Fibroblast of skin of right biceps (primary cell): Measurements from ENCODE around the gene KPNA4.
"Not testable (repeated sequence)": the region's sequence is repeated elsewhere in the genome, so short reads cannot be mapped to it uniquely, and the experiment has no call there.

ENCODE experiments used
- DNase-seq: peaks from one replicate; pipeline ENCODE4 v3.0.0-alpha.2; 2013

KPNA4 gene, protein sequence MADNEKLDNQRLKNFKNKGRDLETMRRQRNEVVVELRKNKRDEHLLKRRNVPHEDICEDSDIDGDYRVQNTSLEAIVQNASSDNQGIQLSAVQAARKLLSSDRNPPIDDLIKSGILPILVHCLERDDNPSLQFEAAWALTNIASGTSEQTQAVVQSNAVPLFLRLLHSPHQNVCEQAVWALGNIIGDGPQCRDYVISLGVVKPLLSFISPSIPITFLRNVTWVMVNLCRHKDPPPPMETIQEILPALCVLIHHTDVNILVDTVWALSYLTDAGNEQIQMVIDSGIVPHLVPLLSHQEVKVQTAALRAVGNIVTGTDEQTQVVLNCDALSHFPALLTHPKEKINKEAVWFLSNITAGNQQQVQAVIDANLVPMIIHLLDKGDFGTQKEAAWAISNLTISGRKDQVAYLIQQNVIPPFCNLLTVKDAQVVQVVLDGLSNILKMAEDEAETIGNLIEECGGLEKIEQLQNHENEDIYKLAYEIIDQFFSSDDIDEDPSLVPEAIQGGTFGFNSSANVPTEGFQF

GRCh38 chr3:160565442-160566403 lies at the start of gene KPNA4:
KPNA4 (minus strand) TSS chr3:160565571; CDS start chr3:160565282, 289 bp downstream.
- DNase-seq: peak; percentile 98

DNA sequence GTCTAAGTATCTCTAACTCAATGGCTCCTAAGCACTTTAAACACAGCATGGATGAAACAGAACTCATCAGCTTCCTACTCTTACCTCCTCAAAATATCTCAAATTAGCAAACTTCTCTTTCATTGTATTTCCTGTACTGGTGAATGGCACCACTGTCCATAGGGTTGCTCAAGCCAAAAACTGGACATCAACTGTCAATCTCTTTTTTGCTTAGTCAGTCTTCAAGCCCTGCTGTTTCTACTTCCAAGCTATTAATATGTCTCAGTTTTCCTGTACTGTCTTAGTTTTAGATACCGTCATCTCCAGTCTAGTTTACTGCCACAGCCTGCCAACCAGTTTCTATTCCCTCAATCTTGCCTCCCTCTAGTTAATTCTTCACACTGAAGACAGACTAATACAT lies 48.3 kb upstream of the KPNA4 start:
- no peak for DNase-seq

GRCh38 chr3:160612386-160613075 lies 47.2 kb upstream of the KPNA4 start:
- no peak for DNase-seq

DNA sequence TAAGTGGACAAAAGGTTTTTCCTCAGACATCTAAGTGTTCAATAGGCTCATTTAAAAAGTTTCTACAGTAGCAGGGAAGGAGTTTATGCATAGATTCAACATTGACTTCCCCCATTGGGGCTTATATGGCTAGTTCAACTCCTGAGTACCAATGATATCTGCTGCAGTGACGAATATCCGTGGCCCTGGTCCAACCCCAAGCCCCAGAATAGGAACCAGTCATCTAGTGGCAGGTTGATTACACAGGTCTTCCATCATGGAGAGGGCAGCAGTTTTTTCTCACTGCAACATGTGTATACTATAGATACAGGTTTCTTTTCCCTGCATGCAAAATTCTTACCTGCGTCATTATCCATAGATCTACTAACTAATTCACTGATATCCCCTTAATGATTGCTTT lies 45.8 kb upstream of the KPNA4 start:
- no peak for DNase-seq

DNA sequence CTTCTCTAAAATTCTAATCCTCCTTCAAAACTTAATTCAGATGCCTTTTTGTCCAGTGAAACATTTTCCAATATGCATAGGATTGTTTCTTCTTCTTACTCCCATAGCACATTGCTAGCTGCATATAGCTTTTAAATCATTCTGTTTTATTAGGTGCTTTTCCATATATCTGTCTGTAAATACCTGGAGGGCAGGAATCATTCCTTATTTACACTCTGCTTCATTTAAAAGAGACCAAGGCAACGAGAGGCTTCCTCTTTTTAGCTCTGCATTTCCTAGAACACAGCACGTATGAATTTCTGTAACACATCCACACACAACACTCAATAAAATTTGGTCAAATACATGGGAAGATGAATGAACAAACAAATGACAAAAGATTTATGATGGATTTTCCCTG lies 43.5 kb upstream of the KPNA4 start:
- no peak for DNase-seq

DNA sequence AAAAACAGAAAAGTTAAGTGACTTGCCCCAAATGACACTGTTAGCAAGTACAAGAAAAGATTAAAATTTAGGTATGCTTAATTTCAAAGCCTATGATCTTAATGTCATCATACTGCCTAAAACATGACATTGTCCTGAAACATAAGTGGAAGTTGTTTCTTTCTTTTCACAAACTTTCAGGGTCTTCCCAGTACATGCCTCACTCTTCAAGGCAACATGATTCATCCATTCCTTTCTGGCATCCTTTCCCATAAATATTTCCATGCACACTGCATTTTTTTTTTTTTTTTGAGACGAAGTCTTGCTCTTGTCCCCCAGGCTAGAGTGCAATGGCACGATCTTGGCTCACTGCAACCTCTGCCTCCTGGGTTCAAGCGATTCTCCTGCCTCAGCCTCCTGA lies 42.5 kb upstream of the KPNA4 start:
- DNase-seq: peak; percentile 20

DNA sequence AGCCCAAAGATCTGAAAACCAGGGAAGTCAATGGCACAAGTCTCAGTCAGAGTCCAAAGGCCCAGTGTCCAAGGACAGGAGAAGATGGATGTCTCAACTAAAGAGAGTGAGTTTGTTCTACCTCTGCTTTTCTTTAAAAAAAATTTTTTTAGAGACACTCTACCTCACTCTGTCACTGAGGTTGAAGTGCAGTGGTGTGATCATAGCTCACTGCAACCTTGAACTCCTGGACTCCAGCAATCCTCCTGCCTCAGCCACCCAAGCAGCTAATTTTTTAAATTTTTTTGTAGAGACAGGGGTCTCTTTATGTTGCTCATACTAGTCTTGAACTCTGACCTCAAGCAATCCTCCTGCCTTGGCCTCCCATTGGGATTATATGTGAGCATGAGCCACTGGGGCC lies 39.9 kb upstream of the KPNA4 start:
- DNase-seq: no peak

GRCh38 chr3:160603845-160604244 lies 38.5 kb upstream of the KPNA4 start:
- not testable (repeated sequence) for DNase-seq

GRCh38 chr3:160602259-160602658 lies 36.9 kb upstream of the KPNA4 start:
- DNase-seq: no peak

- DNase-seq: no peak
These were observed 35.9 kb upstream of the KPNA4 start for GRCh38 chr3:160601288-160601687.

DNA sequence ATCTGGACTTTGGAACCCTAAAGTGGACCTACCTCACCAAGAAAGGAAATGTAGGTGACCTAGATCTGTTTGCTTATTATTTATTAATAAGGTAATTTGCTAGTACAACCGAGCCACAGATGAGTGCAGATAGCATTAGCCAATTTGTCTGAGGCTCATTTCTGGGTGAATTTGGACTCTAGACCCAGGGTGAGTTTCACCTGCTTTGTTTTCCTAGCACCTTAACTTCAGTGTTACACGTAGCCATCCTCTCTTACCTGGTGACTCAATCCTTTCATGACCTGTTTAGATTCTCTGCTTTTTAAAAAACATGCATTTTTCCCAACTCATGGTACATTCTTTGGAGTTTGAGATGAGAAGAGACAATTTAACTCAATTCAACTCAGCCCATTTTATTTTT lies 33.5 kb upstream of the KPNA4 start:
- no peak for DNase-seq

GRCh38 chr3:160588023-160588422 lies 22.7 kb upstream of the KPNA4 start:
- DNase-seq: no peak

- DNase-seq: no peak
These were observed 21.7 kb upstream of the KPNA4 start for GRCh38 chr3:160587105-160587504.

DNA sequence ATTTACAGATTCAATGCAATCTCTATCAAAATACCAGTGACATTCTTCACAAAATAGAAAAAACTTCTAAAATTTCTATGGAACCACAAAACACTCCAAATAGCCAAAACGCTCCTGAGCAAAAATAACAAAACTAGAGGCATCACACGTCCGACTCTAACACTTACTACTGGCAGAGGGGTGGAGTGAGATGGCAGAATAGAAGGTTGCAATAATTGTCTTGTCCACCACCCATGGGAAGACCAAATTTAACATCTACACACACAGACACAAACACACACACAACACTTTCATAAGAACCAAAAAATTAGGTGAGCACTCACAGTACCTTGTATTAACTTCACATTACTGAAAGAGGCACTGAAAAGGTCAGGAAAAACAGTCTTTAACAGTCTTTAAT lies 21.3 kb upstream of the KPNA4 start:
- no peak for DNase-seq

DNA sequence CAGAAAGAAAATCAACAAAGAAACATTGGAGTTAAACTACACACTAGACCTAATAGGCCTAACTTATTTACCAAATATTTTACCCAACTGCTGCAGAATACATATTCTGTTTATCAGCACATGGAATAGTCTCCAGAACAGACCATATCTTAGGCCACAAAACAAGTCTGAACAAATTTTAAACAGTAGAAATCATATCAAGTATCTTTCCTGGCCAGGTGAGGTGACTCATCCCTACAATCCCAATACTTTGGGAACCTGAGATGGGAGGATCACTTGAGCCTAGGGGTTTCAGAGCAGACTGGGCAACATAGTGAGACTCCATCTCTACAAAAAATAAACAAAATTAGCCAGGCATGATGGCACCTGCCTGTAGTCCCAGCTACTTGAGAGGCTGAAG lies 18.1 kb upstream of the KPNA4 start:
- DNase-seq: no peak

DNA sequence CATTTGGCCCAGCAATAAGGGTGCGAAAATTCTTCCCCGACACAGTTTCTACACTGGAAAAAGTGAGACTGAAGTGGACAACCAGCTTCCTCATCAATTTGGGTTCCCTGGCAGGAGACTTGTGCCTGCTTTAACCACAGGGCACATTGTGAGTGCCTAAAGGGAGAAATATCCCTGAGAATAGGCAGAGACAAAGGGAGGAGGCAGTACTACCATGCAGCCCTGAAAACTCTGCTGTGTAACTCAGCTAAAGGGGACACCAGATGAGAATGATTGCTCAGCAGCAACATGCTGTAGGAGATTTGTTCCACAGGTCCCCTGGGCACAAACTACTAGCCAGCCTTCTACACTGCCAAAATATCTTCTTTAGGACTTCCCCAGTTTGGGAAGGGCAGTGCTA lies 15.6 kb upstream of the KPNA4 start:
- DNase-seq: no peak

- peak; percentile 17 for DNase-seq
These were observed 12.3 kb upstream of the KPNA4 start for GRCh38 chr3:160577556-160578195.

- DNase-seq: no peak
These were observed 11.7 kb upstream of the KPNA4 start for GRCh38 chr3:160577093-160577492.

DNA sequence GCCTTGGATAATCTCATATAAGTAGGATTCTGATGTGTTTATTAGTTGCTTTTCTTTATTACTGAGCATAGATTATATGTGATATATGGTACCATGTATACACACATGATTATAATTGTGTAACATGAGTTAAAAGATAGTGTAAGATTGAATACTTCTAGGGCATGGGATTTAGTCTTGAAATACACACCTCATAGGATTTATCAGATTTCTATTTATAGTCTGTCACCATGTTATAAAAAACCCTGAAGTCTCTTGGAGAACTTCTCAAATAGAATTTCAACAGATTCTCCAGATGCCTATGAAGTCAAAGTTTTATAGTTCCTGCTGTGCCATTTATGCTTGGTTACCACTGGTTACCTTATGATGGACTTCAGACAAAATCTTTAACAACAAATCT lies 11.2 kb upstream of the KPNA4 start:
- DNase-seq: no peak

GRCh38 chr3:160575589-160575988 lies 10.2 kb upstream of the KPNA4 start:
- no peak for DNase-seq

DNA sequence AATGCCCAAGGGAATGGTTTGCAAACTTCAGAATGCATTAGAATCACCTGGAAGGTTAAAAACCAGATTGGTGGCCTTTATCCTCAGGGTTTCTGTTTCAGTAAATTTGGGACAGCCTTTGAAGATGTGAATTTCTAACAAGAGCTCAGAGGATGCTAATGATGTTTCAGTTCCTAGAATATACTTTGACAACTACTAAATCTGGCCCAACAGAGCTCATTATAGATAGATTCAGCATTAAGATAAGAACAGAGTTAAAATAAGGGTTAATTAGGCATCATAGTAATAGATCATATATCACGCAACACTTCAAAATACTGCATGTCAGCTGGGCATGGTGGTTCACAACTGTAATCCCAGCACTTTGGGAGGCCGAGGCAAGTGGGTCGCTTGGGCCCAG lies 9.3 kb upstream of the KPNA4 start:
- DNase-seq: no peak

DNA sequence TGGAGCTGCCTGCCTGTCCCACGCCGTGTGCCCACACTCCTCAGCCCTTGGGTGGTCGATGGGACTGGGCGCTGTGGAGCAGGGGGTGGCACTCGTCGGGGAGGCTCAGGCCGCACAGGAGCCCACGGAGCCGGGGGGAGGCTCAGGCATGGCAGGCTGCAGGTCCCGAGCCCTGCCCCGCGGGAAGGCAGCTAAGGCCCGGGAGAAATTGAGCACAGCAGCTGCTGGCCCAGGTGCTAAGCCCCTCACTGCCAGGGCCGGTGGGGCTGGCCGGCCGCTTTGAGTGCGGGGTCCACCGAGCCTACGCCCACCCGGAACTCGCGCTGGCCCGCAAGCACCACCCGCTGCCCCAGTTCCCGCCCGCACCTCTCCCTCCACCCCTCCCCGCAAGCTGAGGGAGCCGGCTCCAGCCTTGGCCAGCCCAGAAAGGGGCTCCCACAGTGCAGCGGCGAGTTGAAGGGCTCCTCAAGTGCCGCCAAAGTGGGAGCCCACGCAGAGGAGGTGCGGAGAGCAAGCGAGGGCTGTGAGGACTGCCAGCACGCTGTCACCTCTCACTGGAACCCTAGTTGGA lies 8.7 kb upstream of the KPNA4 start:
- DNase-seq: not testable (repeated sequence)
